ENCODE results near the gene PCF11.
"Not testable (repeated sequence)": the region's sequence is repeated elsewhere in the genome, so short reads cannot be mapped to it uniquely, and the experiment has no call there.

The PCF11 gene

GRCh38 chr11:83132191-83132590 lies 24.7 kb upstream of the PCF11 start:
- Histone ChIP-seq H3K4me3 (replicated peaks; ENCODE audit: insufficient read depth, low read length) (no peak overlapping the region), H3K27me3 (ENCODE audit: insufficient read depth, poor library complexity, severe bottlenecking) (no peaks in the 10 kb centered on the region), H3K27ac (replicated peaks) (no peak overlapping the region)
- DNase-seq (ENCODE audit: low read depth in 1 of 2, low spot score in 1 of 2): no peak
- TF ChIP-seq SPI1 (IDR thresholded peaks at IDR 0.05; ENCODE audit: borderline replicate concordance, low read depth) (no peak), CTCF (IDR thresholded peaks at IDR 0.05; ENCODE audit: insufficient read depth, low read length) (no peak), REST (IDR thresholded peaks at IDR 0.05; ENCODE audit: insufficient replicate concordance, low read depth) (no peak), GABPA (IDR thresholded peaks at IDR 0.05; ENCODE audit: low read depth) (no peak), POLR2AphosphoS5 (IDR thresholded peaks at IDR 0.05; ENCODE audit: low read depth) (no peak)

- H3K4me3 ChIP-seq (replicated peaks; ENCODE audit: insufficient read depth, low read length); DNase-seq (ENCODE audit: low read depth in 1 of 2, low spot score in 1 of 2); H3K27me3 ChIP-seq (ENCODE audit: insufficient read depth, poor library complexity, severe bottlenecking); H3K27ac ChIP-seq (replicated peaks): not testable (repeated sequence)
Measured at GRCh38 chr11:83133266-83133665, 23.7 kb upstream of the PCF11 start.

- TF ChIP-seq REST (IDR thresholded peaks at IDR 0.05; ENCODE audit: insufficient replicate concordance, low read depth) (no peak), CTCF (IDR thresholded peaks at IDR 0.05; ENCODE audit: insufficient read depth, low read length) (no peak), SPI1 (IDR thresholded peaks at IDR 0.05; ENCODE audit: borderline replicate concordance, low read depth) (no peak), GABPA (IDR thresholded peaks at IDR 0.05; ENCODE audit: low read depth) (no peak), POLR2AphosphoS5 (IDR thresholded peaks at IDR 0.05; ENCODE audit: low read depth) (no peak)
Measured at GRCh38 chr11:83139310-83139709, 17.6 kb upstream of the PCF11 start.

GRCh38 chr11:83140691-83141455 lies 16.1 kb upstream of the PCF11 start:
- H3K27me3 ChIP-seq (ENCODE audit: insufficient read depth, poor library complexity, severe bottlenecking): no peaks in the 10 kb centered on the region
- H3K4me3 ChIP-seq (replicated peaks; ENCODE audit: insufficient read depth, low read length): no peak overlapping the region
- no peak for TF ChIP-seq GABPA (IDR thresholded peaks at IDR 0.05; ENCODE audit: low read depth)
- no peak for TF ChIP-seq CTCF (IDR thresholded peaks at IDR 0.05; ENCODE audit: insufficient read depth, low read length)
- TF ChIP-seq POLR2AphosphoS5 (IDR thresholded peaks at IDR 0.05; ENCODE audit: low read depth): no peak
- no peak for TF ChIP-seq SPI1 (IDR thresholded peaks at IDR 0.05; ENCODE audit: borderline replicate concordance, low read depth)
- no peak for TF ChIP-seq REST (IDR thresholded peaks at IDR 0.05; ENCODE audit: insufficient replicate concordance, low read depth)
- no peak for DNase-seq (ENCODE audit: low read depth in 1 of 2, low spot score in 1 of 2)
- no peak overlapping the region for H3K27ac ChIP-seq (replicated peaks)

More at GRCh38 chr11:83139310-83139709, 17.6 kb upstream of the PCF11 start:
- Histone ChIP-seq H3K27me3 (ENCODE audit: insufficient read depth, poor library complexity, severe bottlenecking) (no peaks in the 10 kb centered on the region), H3K4me3 (replicated peaks; ENCODE audit: insufficient read depth, low read length) (no peak overlapping the region), H3K27ac (replicated peaks) (no peak overlapping the region)
- DNase-seq (ENCODE audit: low read depth in 1 of 2, low spot score in 1 of 2): no peak
